Measurements from ENCODE around the gene TSACC.
"Not testable (repeated sequence)": the region's sequence is repeated elsewhere in the genome, so short reads cannot be mapped to it uniquely, and the experiment has no call there.

Gene TSACC

DNA sequence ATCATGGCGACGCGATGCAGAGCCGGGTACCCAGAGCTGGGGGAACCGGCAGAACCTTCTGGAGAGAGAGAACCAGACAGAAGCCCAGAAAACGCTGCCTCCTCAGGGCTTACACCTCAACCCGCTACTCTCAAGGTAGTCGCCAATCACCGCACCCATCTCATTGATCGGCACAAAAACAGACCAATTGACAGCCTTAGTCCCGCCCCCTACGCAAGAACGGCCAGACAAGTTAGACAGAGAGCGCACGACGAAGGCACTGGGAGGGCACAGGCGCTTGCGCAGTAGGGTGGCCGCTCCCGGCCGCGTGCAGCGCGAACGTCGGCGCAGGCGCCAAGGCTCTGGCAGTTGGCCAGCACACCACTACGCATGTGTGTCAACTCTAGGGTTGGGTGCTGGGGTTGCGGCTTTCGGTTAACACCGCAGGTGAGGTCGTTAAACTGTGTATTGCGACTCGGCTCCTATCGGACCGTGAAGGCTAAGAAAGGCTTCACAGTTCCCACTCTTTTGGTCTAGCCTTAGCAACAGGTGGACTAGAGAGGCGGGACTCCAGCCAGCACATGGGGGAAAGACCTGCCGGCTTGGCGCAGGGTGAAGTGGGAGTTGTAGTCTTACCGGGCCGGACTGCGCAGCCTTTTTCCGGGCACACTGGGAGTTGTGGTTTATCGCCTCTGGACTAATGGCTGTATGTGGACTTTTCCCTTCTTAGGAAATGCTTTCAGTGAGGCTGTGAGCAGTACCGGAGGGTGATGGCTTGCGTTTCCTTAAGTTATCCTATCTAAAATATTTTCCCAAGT lies at the start of gene TSACC, which contains the start of gene CCT3:
TSACC (plus strand) TSS at position 347 of the 797 bp plus-strand sequence. CDS start 1,232 bp downstream, outside the sequence.
CCT3 (minus strand) TSS at position 113 of the 797 bp plus-strand sequence; CDS start at position 5, 108 bp downstream.
- DNase-seq (ENCODE audit: low read depth, low spot score): peak; percentile 100

GRCh38 chr1:156289857-156290256 lies 48.5 kb upstream of the TSACC start:
- no peak for DNase-seq (ENCODE audit: low read depth, low spot score)

DNA sequence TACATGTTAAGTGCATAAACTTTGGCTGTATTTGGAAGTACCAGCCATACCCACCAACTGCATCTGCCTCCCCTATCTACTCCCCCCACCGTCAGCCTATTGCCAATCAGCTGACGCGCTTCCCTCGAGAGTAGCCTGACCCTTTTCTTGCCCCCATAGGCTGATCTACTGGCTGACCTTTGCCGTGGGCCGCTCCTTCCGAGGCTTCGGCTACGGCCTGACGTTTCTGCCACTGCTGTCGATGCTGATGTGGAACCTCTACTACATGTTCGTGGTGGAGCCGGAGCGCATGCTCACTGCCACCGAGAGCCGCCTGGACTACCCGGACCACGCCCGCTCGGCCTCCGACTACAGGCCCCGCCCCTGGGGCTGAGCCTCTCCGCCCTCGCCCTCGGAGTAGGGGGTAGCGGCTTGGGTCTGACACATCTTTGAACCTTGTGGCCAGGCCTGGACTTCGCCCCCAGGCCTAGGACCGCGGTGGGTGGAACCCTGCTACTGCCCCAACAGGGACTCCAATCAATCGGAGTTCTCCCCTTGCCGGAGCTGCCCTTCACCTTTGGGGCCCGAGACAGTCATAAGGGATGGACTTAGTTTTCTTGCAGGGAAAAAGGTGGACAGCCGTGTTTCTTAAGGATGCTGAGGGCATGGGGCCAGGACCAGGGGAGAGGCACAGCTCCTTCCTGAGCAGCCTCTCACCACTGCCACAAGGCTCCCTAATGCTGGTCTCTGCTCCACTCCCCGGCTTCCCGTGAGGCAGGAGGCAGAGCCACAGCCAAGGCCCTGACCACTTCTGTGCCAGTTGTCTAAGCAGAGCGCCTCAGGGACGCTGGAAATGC lies 46.9 kb upstream of the TSACC start:
- peak; percentile 97 for DNase-seq (ENCODE audit: low read depth, low spot score)

DNA sequence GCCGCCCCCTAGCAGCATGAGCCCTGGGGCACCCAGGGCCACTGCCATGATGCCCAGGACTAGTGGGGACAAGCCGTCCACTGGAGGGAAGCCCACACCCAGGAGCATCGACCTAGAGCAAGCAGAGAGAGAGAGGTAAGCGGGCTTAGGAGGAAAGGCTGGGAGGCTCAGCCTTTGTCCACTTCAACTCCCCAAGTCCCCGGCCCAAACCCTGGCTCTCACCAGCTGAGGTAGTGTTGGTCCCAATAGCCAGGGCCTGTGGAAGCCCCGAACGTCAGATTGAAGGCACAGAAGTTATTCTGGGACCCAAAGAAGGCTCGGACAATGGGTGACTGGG lies 45.3 kb upstream of the TSACC start:
- DNase-seq (ENCODE audit: low read depth, low spot score): no peak

GRCh38 chr1:156293895-156294294 lies 44.4 kb upstream of the TSACC start:
- DNase-seq (ENCODE audit: low read depth, low spot score): no peak

DNA sequence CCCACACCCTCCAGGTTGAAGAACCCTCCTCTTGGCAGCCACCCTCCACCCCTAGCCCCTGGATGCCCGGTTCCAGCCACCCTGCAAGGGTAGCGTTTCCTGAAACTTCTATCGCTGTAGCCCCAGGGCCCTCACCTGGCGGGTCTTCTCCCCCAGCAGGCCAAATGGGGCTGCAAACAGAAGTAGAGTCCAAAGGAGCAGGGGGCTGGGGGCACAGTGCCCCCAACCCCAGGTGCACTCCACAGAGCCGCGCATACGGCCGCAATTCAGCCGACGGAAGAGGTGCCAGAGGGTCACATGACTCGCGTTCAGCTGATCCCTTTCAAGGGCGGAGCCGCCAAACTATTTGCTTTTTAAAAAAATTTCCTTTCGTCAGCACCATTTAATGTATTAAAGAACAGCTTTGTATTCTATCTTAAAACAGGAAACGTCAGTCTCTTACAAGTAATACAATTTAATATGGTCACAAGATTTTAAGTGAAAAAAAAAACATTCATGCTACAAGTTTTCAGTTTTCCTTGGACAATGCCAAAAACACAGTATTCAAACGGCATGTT lies 42.9 kb upstream of the TSACC start, which contains the start of gene GLMP:
GLMP (minus strand) TSS at position 289 of the 557 bp plus-strand sequence; CDS start at position 255, 34 bp downstream.
- peak; percentile 38 for DNase-seq (ENCODE audit: low read depth, low spot score)

DNA sequence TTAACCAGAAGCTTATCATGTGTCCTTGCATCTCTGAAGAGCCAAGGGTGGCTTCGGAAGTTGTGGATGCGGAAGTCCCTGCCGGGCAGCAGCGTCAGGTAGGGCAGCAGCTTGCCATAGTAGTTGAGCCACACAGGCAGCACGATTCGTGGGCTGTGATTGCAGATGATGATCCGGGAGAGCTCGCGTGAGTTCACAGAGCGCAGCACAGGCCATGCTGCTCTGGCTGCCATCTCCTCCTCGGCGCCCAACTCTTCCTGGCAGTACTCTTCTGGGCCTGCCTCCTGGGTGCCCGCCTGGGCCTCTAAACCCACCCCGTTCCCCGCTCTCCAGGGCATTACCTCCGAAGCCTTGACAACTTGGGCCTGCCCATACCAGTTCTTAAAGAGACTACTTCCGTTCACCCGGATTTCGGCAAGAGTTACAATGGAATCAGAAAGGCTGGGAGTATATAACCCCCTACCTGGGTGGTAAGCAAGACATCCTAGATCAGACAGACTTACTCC lies 39.4 kb upstream of the TSACC start, which contains the start of gene VHLL:
VHLL (minus strand) TSS at position 456 of the 506 bp plus-strand sequence; CDS start at position 338, 118 bp downstream.
- DNase-seq (ENCODE audit: low read depth, low spot score): no peak

GRCh38 chr1:156303241-156303640 lies 35.1 kb upstream of the TSACC start:
- DNase-seq (ENCODE audit: low read depth, low spot score): no peak

- DNase-seq (ENCODE audit: low read depth, low spot score): no peak
Measured at GRCh38 chr1:156305215-156305614, 33.1 kb upstream of the TSACC start.

DNA sequence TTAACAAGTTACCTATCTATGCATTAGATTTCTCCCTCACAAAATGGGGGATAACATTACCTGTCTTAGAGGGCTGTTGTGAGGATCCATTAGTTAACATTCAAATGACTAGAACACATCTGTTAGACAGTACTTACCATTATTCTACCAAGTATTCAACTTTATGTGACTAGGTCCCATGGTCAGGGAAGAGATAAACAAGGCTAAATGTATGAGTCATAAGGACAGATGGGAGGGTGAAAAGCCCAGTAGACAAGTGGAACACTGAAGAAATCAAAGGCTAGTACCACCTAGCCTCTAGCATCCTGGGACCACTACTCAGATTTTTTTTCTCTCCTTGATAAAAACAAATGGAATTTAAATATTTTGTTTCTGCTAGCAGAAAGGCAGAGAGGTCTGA lies 30.2 kb upstream of the TSACC start:
- DNase-seq (ENCODE audit: low read depth, low spot score): no peak

GRCh38 chr1:156310962-156311361 lies 27.4 kb upstream of the TSACC start:
- DNase-seq (ENCODE audit: low read depth, low spot score): peak; percentile 6

GRCh38 chr1:156316909-156317308 lies 21.4 kb upstream of the TSACC start:
- DNase-seq (ENCODE audit: low read depth, low spot score): no peak

GRCh38 chr1:156319664-156320063 lies 18.7 kb upstream of the TSACC start:
- no peak for DNase-seq (ENCODE audit: low read depth, low spot score)

DNA sequence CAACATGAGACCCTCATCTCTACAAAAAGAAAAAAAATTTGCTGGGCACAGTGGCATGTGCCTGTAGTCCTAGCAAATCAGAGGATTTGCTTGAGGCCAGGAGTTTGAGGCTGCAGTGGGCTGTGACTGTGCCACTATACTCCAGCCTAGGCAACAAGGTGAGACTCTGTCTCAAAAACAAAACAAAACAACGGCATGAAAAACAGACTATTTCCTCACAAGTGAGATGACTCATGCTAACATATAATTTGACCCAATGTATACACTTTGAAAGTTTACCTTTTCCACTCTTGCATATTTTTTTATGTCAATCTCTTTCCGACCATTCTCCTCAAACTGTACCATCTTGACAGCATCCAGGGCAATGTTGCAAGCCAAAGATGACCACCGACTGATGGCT lies 17.8 kb upstream of the TSACC start:
- no peak for DNase-seq (ENCODE audit: low read depth, low spot score)

- not testable (repeated sequence) for DNase-seq (ENCODE audit: low read depth, low spot score)
Measured at GRCh38 chr1:156323179-156323578, 15.1 kb upstream of the TSACC start.

GRCh38 chr1:156336242-156336641 lies 2.1 kb upstream of the TSACC start:
- DNase-seq (ENCODE audit: low read depth, low spot score): no peak

- peak; percentile 20 for DNase-seq (ENCODE audit: low read depth, low spot score)
Measured at GRCh38 chr1:156337052-156337887, 1.1 kb upstream of the TSACC start.

GRCh38 chr1:156337888-156338179 lies 492 bp upstream of the TSACC start:
- DNase-seq (ENCODE audit: low read depth, low spot score): no peak

GRCh38 chr1:156342166-156342955 lies 4.0 kb downstream of the TSACC start:
- DNase-seq (ENCODE audit: low read depth, low spot score): no peak

- DNase-seq (ENCODE audit: low read depth, low spot score): no peak
Measured at GRCh38 chr1:156344409-156344808, 6.1 kb downstream of the TSACC start.

All from ELF-1 (cell line).